Activated T-cell treated with anti-CD3 and anti-CD28 coated beads, Interleukin-2, amount 50 U/mL, for 1 hour (primary cell): ENCODE data around the gene ODAPH.
"Not testable (repeated sequence)": the region's sequence is repeated elsewhere in the genome, so short reads cannot be mapped to it uniquely, and the experiment has no call there.

Experiments
- DNase-seq: peaks from one replicate; pipeline ENCODE4 v3.0.0-alpha.2; 2020

ODAPH gene, protein sequence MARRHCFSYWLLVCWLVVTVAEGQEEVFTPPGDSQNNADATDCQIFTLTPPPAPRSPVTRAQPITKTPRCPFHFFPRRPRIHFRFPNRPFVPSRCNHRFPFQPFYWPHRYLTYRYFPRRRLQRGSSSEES

DNA sequence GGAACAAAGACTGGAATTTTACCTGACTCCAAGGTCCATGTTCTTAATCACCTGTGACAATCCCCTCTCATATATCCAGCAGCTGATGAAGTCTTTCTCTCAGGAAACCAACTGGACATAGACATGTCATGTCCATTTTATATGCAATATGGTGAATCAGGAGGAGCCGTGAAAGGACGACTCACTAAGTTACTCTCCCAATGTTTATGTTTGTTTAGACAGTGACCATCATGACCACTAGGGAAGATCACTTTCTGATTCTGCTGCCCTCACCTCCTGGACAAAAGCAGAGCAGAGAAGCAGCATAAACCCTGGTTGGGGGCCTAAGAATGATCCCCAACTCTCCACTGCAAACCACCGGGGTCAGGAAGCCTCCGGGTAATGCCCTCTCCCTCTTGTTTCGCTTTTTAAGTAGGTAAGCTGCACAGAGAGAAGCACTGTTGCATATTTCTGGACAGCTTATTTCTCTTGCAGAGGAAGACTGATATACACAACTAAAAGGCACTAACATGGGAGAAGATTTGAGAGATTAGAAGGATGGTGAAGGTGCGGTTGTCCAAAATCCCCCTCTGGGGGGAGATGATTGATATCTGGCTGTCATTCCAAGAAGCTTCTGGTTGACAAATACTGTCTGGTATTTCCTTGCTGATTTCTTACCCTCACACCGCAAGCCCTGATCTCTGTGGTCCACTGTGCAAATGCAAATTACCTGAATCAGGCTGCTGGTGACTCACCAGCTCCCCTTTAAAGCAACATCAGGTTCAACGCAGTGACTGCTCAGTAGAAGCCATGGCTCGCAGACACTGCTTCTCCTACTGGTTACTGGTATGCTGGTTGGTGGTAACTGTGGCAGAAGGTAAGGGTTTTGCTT, at the start of gene ODAPH:
Gene ODAPH (plus strand): TSS at position 773 of the 871 bp plus-strand sequence. CDS start 17 bp downstream, at position 790.
- DNase-seq, result no peak

GRCh38 chr4:75509592-75509991, 46.3 kb upstream of the ODAPH start:
- not testable (repeated sequence) for DNase-seq

DNA sequence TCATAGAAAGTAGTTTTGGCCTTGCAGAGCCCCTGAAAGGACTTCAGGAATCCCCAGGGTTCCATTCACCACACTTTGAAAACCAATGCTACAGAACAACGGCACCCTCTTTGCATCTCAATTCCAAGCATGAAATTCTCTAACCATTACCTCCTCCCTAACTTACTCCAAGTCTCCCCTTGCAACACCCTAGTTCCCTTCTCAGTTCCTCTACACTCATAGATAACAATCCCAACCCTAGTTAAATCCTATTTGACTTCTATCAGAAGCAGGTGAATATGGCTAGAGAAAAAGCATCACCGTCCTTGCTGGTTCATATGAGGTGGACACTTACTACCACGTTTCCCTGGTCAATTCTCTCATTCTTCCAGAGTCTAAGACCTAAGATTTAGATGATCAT, 44.0 kb upstream of the ODAPH start:
- no peak for DNase-seq

GRCh38 chr4:75512386-75513211, 43.3 kb upstream of the ODAPH start:
- DNase-seq, result no peak

DNA sequence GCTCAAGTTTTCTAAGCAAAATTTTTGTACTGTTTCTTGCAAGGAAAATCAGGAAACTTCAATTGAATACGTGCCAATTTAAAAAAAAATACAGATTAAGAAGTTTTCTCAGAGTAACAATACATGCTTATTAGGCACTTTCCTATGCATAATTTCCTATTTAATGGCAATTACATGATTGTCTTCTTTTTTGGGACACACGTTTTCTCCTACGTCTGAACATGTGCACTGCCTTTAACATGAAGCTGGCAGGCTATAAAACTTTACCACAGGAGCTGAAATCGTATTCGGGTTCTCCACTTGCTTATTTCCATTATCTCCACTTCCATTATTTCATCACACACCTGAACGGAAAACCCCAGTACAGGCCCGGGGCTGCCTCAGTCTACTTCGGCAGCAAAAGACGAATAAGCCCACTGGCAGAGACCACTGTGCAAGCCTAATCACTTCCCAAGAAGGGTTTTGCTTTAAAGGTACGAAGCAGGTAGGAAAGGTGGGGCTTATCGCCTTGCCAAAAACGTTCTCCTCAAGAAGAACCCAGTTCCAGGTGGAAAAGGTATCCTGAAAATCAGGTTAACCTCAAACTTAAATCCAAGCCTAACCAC, 42.2 kb upstream of the ODAPH start:
- no peak for DNase-seq

- DNase-seq, result peak; percentile 91
Measured at GRCh38 chr4:75514131-75514948, 41.5 kb upstream of the ODAPH start, which contains the start of the genes RCHY1 and THAP6. RCHY1 (minus strand) TSS chr4:75514403; CDS start chr4:75514286, 117 bp downstream. THAP6 (plus strand) TSS chr4:75514473; CDS start chr4:75515453, 980 bp downstream.

DNA sequence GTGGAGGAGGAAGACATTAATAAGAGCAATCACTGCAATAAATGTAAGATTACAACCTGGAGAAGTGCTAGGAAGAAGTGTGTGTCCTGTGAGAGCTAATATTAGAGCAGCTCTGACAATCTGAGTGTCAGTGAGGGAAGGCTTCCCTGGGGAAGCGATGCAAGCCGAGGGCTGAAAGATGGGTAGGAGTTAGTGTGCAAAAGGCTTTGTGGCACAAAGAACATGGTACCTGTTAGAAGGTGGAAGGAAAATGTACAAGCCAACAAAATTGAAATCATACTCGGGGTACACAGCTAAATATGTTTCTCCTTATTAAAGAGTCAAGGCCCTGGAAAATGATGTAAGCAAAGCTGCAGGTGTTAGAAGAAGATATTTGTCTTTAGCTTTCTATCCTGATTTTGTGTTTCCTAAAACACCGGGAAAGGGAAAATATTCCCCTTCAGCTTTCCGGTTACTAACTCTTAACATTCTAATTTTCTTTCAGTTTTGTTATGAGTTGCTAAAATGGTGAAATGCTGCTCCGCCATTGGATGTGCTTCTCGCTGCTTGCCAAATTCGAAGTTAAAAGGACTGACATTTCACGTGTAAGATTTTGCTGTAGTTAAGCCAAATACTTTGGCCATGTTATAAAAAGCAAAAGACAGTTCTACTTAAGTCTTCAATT, 40.8 kb upstream of the ODAPH start:
- peak; percentile 38 for DNase-seq

DNA sequence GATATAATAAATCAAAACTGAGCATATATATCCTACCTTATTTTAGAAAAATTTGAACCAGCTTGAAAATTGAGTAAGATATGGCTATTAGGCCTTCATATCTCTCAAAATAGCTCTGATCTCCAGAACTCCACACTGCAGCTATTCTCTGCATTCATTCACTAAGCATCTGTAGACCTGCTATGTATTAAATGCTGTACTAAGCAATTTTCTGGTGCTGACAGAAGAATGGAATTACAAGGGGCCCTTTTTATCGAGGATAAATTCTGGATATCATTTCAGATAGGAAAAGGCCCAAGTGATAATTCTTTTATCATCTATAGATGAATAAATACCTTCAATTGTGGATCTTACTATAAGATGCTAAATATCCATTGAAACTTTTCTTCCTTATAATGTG, 39.7 kb upstream of the ODAPH start:
- DNase-seq, result no peak

- DNase-seq, result not testable (repeated sequence)
Measured at GRCh38 chr4:75519452-75519851, 36.4 kb upstream of the ODAPH start.

GRCh38 chr4:75525086-75525485, 30.8 kb upstream of the ODAPH start:
- DNase-seq, result no peak

DNA sequence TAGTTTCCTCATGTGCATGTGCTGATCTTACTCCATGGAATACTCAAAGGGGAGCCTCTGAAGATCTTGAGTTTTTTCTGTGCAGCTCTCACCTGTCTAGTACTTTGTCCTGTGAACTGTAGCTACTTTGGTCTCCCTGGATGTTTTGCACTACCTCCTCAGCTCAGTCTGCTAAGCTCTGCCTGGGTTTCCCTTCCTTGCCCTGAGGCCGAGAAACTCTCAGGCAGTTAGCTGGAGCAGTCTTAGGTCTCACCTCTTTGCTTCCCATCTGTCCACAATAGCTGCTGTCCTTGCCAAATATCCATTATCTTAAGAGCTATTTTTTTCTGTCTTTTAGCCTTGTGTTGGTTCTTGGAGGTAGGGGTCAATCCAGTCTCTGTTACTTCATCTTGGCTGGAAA, 30.0 kb upstream of the ODAPH start:
- no peak for DNase-seq

- DNase-seq, result no peak
Measured at GRCh38 chr4:75527482-75527881, 28.4 kb upstream of the ODAPH start.

DNA sequence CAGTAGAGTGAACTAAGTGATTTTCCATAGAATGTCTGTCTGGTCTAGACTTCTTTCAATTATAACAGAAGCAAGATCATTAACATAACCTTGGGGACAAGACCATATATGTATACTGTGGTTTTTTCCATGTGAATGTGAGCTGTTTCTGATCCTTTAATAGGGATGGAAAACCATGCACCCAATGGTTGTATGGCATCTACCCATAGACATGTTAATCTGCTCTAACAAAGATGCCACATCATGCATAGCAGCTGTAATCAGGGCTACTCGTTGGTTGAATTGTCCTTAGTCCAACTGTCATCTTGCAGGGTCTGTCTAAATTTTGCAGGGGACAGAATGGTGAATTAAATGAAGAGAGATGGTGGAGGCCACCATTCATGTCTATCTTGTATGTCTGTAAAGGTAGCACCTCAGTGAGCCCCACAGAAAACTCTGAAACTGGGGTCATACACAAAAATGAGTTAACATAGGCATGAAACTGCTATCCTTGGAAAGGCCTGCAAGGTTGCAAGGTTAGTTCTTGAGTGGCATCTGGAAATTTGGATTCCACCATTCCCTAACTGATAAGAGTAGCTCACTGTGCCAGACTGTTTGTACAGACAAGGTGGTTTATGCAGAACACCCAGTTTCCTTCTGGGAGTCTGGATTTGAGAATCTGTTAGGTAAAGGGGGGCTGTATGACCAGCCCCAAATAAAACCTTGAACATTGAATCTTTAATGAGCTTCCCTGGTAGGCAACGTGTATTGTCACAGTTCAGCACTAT, 25.1 kb upstream of the ODAPH start:
- DNase-seq, result no peak

DNA sequence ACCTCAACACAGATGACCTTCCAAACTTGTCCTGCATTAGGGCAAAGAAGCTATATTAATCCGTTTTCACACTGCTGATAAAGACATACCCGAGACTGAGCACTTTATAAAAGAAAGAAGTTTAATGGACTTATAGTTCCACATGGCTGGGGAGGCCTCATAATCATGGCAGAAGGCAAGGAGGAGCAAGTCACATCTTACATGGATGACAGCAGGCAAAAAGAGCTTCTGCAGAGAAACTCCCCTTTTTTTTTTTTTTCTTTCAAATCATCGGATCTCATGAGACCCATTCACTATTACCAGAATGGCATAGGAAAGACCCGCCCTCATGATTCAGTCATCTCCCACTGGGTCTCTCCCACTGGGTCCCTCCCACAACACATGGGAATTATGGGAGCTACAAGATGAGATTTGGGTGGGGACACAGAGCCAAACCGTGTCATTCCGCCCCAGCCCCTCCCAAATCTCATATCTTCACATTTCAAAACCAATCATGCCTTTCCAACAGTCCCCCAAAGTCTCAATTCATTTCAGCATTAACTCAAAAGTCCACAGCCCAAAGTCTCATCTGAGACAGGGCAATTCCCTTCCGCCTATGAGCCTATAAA, 24.2 kb upstream of the ODAPH start:
- not testable (repeated sequence) for DNase-seq

- not testable (repeated sequence) for DNase-seq
Measured at GRCh38 chr4:75533339-75533887, 22.5 kb upstream of the ODAPH start.

- not testable (repeated sequence) for DNase-seq
Measured at GRCh38 chr4:75533926-75534325, 21.9 kb upstream of the ODAPH start.

DNA sequence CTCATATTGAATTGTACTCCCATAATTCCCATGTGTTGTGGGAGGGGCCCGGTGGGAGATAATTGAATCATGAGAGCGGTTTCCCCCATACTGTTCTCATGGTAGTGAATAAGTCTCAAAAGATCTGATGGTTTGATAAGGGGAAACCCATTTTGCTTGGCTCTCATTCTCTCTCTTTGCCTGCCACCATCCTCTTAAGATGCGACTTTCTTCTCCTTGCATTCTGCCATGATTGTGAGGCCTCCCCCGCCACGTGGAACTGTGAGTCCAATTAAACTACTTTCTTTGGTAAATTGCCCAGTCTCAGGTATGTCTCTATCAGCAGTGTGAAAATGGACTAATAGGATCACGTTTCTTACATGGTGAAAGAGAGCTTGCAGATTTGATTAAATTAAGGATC, 18.6 kb upstream of the ODAPH start:
- DNase-seq, result not testable (repeated sequence)

- no peak for DNase-seq
Measured at GRCh38 chr4:75542824-75543223, 13.0 kb upstream of the ODAPH start.

DNA sequence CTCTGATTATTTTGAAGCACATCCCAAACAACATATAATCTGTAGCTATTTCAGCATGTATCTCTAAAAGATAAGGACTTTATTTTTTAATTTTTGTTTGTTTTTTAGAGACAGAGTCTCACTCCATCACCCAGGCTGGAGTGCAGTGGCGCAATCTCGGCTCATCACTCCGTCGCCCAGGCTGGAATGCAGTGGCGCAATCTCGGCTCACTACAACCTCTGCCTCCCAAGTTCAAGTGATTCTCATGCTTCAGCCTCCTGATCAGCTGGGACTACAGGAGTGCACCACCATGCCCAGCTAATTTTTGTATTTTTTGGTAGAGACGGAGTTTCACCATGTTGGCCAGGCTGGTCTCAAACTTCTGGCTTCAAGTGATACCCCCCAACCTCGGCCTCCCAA, 11.6 kb upstream of the ODAPH start:
- not testable (repeated sequence) for DNase-seq

- DNase-seq, result no peak
Measured at GRCh38 chr4:75544870-75545269, 11.0 kb upstream of the ODAPH start.
